AG04450 (cell line): ENCODE measurements around the gene GPC4. TPM values are rescaled to one million over a fixed set of nuclear protein-coding genes. Genes with fewer than 3 reads are reported as not detected.

Source experiments
- CTCF ChIA-PET: fragments of 300-600, 350-600 bp; formaldehyde crosslinking; extraction: SDS; loops from one replicate; lab custom pipeline; 2022; ENCODE audit warnings: antibody characterized with exemption, inconsistent platforms; lab: Charles Lee
- POLR2A ChIA-PET: fragments of 350-600 bp; formaldehyde crosslinking; extraction: SDS; loops from one replicate; lab custom pipeline; 2021; ENCODE audit warnings: antibody characterized with exemption, inconsistent platforms; lab: Yijun Ruan, JAX
- DNase-seq: peaks from one replicate; pipeline ENCODE4 v3.0.0-alpha.2; 2011; ENCODE audit warnings: low read depth, low spot score
- H3K27ac ChIP-seq: one replicate; pipeline ENCODE4 v1.5.1; 2012; ENCODE audit warnings: low read depth, low read length, control low read depth
- H3K27me3 ChIP-seq: one replicate; pipeline ENCODE4 v1.6.0; 2012; ENCODE audit warnings: low read length; ENCODE audit not compliant: control insufficient read depth, insufficient read depth
- H3K4me3 ChIP-seq: 2 replicates; pipeline ENCODE4 v1.5.1; 2011; ENCODE audit warnings: mild to moderate bottlenecking, low read depth, low read length, control low read depth
- H3K9me3 ChIP-seq: 2 replicates; pipeline ENCODE4 v1.5.1; 2012; ENCODE audit warnings: low read length; ENCODE audit not compliant: control insufficient read depth, insufficient read depth
- CTCF ChIP-seq: IDR thresholded peaks from 2 replicates; pipeline ENCODE4 v1.5.1; 2011; ENCODE audit warnings: low read depth, low read length, control low read depth, inconsistent platforms
- polyA plus RNA-seq: library from polyadenylated mRNA; depleted of rRNA; stranded (reverse); fragments of >200 nt; gene quantifications from 2 replicates; pipeline ENCODE4 v1.2.3, GENCODE V29; 2011

Gene GPC4
- polyA plus RNA-seq, 1 experiment: 0.04 TPM

GRCh38 chrX:133308499-133308897 lies 106.8 kb downstream of the GPC4 start:
- no peak overlapping the region for H3K27ac ChIP-seq
- no peak for TF ChIP-seq CTCF
- no peak overlapping the region for H3K4me3 ChIP-seq
- ChIA-PET CTCF (interaction anchor here (0.6 kb wide), 1 partner anchor 28 kb away, joined by 10 read pairs; no protein-coding TSS in a partner anchor), POLR2A (no interaction called here)
- no peak for DNase-seq
- H3K9me3 ChIP-seq: no peaks in the 10 kb centered on the region
- no peaks in the 10 kb centered on the region for H3K27me3 ChIP-seq

GRCh38 chrX:133307637-133308498 lies 107.4 kb downstream of the GPC4 start:
- no peaks in the 10 kb centered on the region for H3K9me3 ChIP-seq
- ChIA-PET POLR2A (no interaction called here), CTCF (interaction anchor here (0.6 kb wide), 2 partner anchors 27 to 97 kb away, joined by 6 to 10 read pairs; no protein-coding TSS in a partner anchor)
- no peaks in the 10 kb centered on the region for H3K27me3 ChIP-seq
- no peak for TF ChIP-seq CTCF
- H3K27ac ChIP-seq: no peak overlapping the region
- no peak for DNase-seq
- H3K4me3 ChIP-seq: no peak overlapping the region

- CTCF ChIA-PET: interaction anchor here (0.6 kb wide), 1 partner anchor 98 kb away, joined by 6 read pairs; no protein-coding TSS in a partner anchor
- no peak for DNase-seq
- Histone ChIP-seq H3K4me3 (no peak overlapping the region), H3K27ac (no peak overlapping the region), H3K27me3 (no peaks in the 10 kb centered on the region), H3K9me3 (no peaks in the 10 kb centered on the region)
- POLR2A ChIA-PET: no interaction called here
- TF ChIP-seq CTCF: no peak
Observed at GRCh38 chrX:133307094-133307493, 108.2 kb downstream of the GPC4 start.

GRCh38 chrX:133306316-133306715 lies 109.0 kb downstream of the GPC4 start:
- no peak for TF ChIP-seq CTCF
- POLR2A ChIA-PET: no interaction called here
- H3K27me3 ChIP-seq: no peaks in the 10 kb centered on the region
- CTCF ChIA-PET: interaction anchor here (1.3 kb wide), 1 partner anchor 30 kb away, joined by 4 read pairs; no protein-coding TSS in a partner anchor
- DNase-seq: no peak
- H3K4me3 ChIP-seq: no peak overlapping the region
- H3K9me3 ChIP-seq: no peaks in the 10 kb centered on the region
- H3K27ac ChIP-seq: no peak overlapping the region

- CTCF ChIA-PET: interaction anchor here (1.3 kb wide), 1 partner anchor 31 kb away, joined by 4 read pairs; no protein-coding TSS in a partner anchor
- DNase-seq: no peak
- Histone ChIP-seq H3K27me3 (no peaks in the 10 kb centered on the region), H3K27ac (no peak overlapping the region), H3K4me3 (no peak overlapping the region), H3K9me3 (no peaks in the 10 kb centered on the region)
- TF ChIP-seq CTCF: no peak
- POLR2A ChIA-PET: no interaction called here
Observed at GRCh38 chrX:133305348-133305747, 109.9 kb downstream of the GPC4 start.
